K562 (cell line): ENCODE data around the gene DCTN5. TPM values are rescaled to one million over a fixed set of nuclear protein-coding genes. Genes with fewer than 3 reads are reported as not detected.
A peak's percentile ranks its signal among the peaks of the same experiment; 100 is the strongest.

ENCODE experiments used
- CBX1 ChIP-seq: sonication (generic); IDR thresholded peaks from 2 replicates; pipeline ENCODE4 v1.6.1; 2016; ENCODE audit warnings: antibody characterized with exemption, low read depth, mild to moderate bottlenecking
- CHD2 ChIP-seq: IDR thresholded peaks from 2 replicates; pipeline ENCODE4 v1.6.1; 2011; ENCODE audit warnings: low read depth, low read length
- CHD4 ChIP-seq: fragments of 200-600 bp; sonication (generic); IDR thresholded peaks from 3 replicates; pipeline ENCODE4 v1.6.1; 2012; ENCODE audit warnings: low read depth, mild to moderate bottlenecking, mixed read lengths, low read length, inconsistent platforms; ENCODE audit not compliant: insufficient read depth, insufficient replicate concordance, poor library complexity, severe bottlenecking
- ETV5 ChIP-seq: sonication (generic); formaldehyde crosslinking; IDR thresholded peaks from 2 replicates; pipeline ENCODE4 v1.4.0; 2020; ENCODE audit warnings: low read depth, mild to moderate bottlenecking, missing genetic modification reagents
- GATAD2B ChIP-seq: fragments of 450-650 bp; IDR thresholded peaks from 2 replicates; pipeline ENCODE4 v1.6.1; 2017; ENCODE audit warnings: mild to moderate bottlenecking, borderline replicate concordance
- HMG20A ChIP-seq: fragments of 450-650 bp; formaldehyde crosslinking; conservative IDR thresholded peaks from 2 replicates; pipeline ENCODE4 v1.4.0; 2020; ENCODE audit warnings: mild to moderate bottlenecking, mixed read lengths
- L3MBTL2 ChIP-seq: fragments of 450-650 bp; IDR thresholded peaks from 2 replicates; pipeline ENCODE4 v1.6.1; 2016; ENCODE audit warnings: mild to moderate bottlenecking, moderate library complexity
- LCOR ChIP-seq: sonication (generic); formaldehyde crosslinking; IDR thresholded peaks from 2 replicates; pipeline ENCODE4 v1.8.0; 2022; ENCODE audit warnings: mild to moderate bottlenecking, missing genetic modification reagents
- MAFF ChIP-seq: IDR thresholded peaks from 2 replicates; pipeline ENCODE4 v1.6.1; 2012; ENCODE audit warnings: low read length, improper control_type of control experiment
- NUFIP1 ChIP-seq: fragments of 450-650 bp; IDR thresholded peaks from 2 replicates; pipeline ENCODE4 v1.6.1; 2018; ENCODE audit not compliant: partially characterized antibody
- OTX1 ChIP-seq: fragments of 450-650 bp; formaldehyde crosslinking; IDR thresholded peaks from 2 replicates; pipeline ENCODE4 v1.4.0; 2022; ENCODE audit warnings: mild to moderate bottlenecking
- PHF20 ChIP-seq: fragments of 450-650 bp; IDR thresholded peaks from 2 replicates; pipeline ENCODE4 v1.6.1; 2018; ENCODE audit not compliant: partially characterized antibody
- POLR2AphosphoS2 ChIP-seq: IDR thresholded peaks from 2 replicates; pipeline ENCODE4 v1.6.1; 2012; ENCODE audit warnings: low read length, improper control_type of control experiment
- SMAD3 ChIP-seq: fragments of 450-650 bp; formaldehyde crosslinking; conservative IDR thresholded peaks from 2 replicates; pipeline ENCODE4 v1.4.0; 2020; ENCODE audit warnings: mild to moderate bottlenecking
- SMARCA5 ChIP-seq: fragments of 450-650 bp; IDR thresholded peaks from 2 replicates; pipeline ENCODE4 v1.6.1; 2016
- ZNF507 ChIP-seq: conservative IDR thresholded peaks from 2 replicates; pipeline ENCODE4 v1.6.1; 2017; ENCODE audit warnings: missing genetic modification characterization, missing compliant biosample characterization
- ZNF76 ChIP-seq: fragments of 250-450 bp; sonication (Bioruptor Pico); IDR thresholded peaks from 2 replicates; pipeline ENCODE4 v1.4.0; 2020; ENCODE audit warnings: mild to moderate bottlenecking, moderate library complexity, borderline replicate concordance
- ZNF77 ChIP-seq: fragments of 250-450 bp; sonication (Bioruptor Pico); IDR thresholded peaks from 2 replicates; pipeline ENCODE4 v1.5.0; 2020
- polyA plus RNA-seq, 8 experiments: library from polyadenylated mRNA; depleted of rRNA in 4 of 8; stranded (reverse) in 5 of 8; unstranded in 3 of 8; fragments of >200 nt; fragmentation: Nextera tagmentation in 2 of 8; fragmentation: Illumina TruSeq in 1 of 8; extraction: Ambion mirVana in 2 of 8; extraction: Trizol in 1 of 8; gene quantifications; 2 replicates each; pipeline versions ENCODE4 v1.2.1 to v1.2.3, GENCODE V29; 2011 to 2014; ENCODE audit warnings: inconsistent platforms in 1 of 8, missing spikeins in 1 of 8
- total RNA-seq, 7 experiments: library from RNA; depleted of rRNA in 6 of 7; stranded (reverse); fragments of >200 nt in 6 of 7; fragmentation: Illumina TruSeq in 2 of 7; extraction: Trizol in 2 of 7; gene quantifications; 2 replicates each; pipeline versions ENCODE4 v1.2.1 to v1.2.3, GENCODE V29; 2011 to 2021; ENCODE audit warnings: low replicate concordance in 1 of 7
- TF ChIP-seq, protein P1 (sequence below): fragments of 450-650 bp; formaldehyde crosslinking; IDR thresholded peaks from 2 replicates; pipeline ENCODE4 v1.4.0; 2022; ENCODE audit warnings: missing genetic modification characterization
- TF ChIP-seq, protein P2 (sequence below): sonication (generic); formaldehyde crosslinking; IDR thresholded peaks from 2 replicates; pipeline ENCODE4 v1.8.0; 2022; ENCODE audit warnings: mild to moderate bottlenecking, missing genetic modification reagents
- TF ChIP-seq, protein P3 (sequence below): sonication (generic); formaldehyde crosslinking; IDR thresholded peaks from 2 replicates; pipeline ENCODE4 v1.8.1; 2023; ENCODE audit warnings: mild to moderate bottlenecking, missing genetic modification reagents
- TF ChIP-seq, protein P4 (sequence below): fragments of 250-450 bp; sonication (Bioruptor Pico); IDR thresholded peaks from 2 replicates; pipeline ENCODE4 v1.4.0; 2020; ENCODE audit warnings: mild to moderate bottlenecking, moderate library complexity

Gene DCTN5
- total and polyA plus RNA-seq, 9 of the 15 experiments (the other 6 are each of a cell fraction or from before 2014, with no cell fraction given): 35.8 to 149 (median 75.9) TPM

DNA sequence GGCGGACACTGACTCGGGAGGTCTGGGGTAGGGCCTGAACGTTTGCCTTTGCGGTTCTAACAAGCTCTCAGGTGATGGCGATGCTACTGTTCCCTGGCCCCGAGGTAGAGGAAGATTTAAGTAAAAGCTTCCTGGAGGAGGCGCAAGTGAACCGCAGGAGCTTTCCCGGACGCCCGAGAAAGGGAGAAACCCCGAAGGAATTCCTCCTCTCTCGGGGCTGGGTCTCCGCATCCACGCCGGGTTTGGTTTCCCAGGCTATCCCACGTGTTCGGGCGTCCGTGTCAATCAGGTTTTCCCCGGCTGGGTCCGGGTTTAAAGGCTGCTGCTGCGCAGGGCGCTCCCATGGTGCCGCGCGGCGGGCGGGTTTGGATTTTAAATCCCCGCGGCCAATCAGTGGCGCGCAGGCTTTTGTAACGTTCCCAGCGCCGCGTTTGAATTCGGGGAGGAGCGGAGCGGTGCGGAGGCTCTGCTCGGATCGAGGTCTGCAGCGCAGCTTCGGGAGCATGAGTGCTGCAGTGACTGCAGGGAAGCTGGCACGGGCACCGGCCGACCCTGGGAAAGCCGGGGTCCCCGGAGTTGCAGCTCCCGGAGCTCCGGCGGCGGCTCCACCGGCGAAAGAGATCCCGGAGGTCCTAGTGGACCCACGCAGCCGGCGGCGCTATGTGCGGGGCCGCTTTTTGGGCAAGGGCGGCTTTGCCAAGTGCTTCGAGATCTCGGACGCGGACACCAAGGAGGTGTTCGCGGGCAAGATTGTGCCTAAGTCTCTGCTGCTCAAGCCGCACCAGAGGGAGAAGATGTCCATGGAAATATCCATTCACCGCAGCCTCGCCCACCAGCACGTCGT is 37.4 kb downstream of the DCTN5 start, which contains the start of gene PLK1 (continued):
- TF ChIP-seq POLR2AphosphoS2 (no peak), SMAD3 (CRISPR knock-in tag) (no peak), CBX1 (peak; percentile 43; the same call in 1 of the 2 replicates), MAFF (no peak), NUFIP1 (no peak), HMG20A (CRISPR knock-in tag) (no peak), ZNF76 (CRISPR knock-in tag) (no peak), CHD2 (no peak), ZNF77 (CRISPR knock-in tag) (no peak), OTX1 (CRISPR knock-in tag) (no peak), GATAD2B (peak; percentile 90), ZNF507 (tag) (no peak), LCOR (CRISPR knock-in tag) (peak; percentile 99), ETV5 (CRISPR knock-in tag) (no peak; the same call in 1 of the 2 replicates), PHF20 (no peak), L3MBTL2 (peak; percentile 92), CHD4 (no peak), SMARCA5 (no peak)
- TF ChIP-seq, protein P1, sequence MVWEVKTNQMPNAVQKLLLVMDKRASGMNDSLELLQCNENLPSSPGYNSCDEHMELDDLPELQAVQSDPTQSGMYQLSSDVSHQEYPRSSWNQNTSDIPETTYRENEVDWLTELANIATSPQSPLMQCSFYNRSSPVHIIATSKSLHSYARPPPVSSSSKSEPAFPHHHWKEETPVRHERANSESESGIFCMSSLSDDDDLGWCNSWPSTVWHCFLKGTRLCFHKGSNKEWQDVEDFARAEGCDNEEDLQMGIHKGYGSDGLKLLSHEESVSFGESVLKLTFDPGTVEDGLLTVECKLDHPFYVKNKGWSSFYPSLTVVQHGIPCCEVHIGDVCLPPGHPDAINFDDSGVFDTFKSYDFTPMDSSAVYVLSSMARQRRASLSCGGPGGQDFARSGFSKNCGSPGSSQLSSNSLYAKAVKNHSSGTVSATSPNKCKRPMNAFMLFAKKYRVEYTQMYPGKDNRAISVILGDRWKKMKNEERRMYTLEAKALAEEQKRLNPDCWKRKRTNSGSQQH: no peak
- TF ChIP-seq, protein P2, sequence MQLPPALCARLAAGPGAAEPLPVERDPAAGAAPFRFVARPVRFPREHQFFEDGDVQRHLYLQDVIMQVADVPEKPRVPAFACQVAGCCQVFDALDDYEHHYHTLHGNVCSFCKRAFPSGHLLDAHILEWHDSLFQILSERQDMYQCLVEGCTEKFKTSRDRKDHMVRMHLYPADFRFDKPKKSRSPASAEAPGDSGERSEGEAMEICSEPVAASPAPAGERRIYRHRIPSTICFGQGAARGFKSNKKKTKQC (CRISPR knock-in tag): peak; percentile 63; the same call in 1 of the 2 replicates
- TF ChIP-seq, protein P3, sequence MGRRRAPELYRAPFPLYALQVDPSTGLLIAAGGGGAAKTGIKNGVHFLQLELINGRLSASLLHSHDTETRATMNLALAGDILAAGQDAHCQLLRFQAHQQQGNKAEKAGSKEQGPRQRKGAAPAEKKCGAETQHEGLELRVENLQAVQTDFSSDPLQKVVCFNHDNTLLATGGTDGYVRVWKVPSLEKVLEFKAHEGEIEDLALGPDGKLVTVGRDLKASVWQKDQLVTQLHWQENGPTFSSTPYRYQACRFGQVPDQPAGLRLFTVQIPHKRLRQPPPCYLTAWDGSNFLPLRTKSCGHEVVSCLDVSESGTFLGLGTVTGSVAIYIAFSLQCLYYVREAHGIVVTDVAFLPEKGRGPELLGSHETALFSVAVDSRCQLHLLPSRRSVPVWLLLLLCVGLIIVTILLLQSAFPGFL (CRISPR knock-in tag): no peak
- TF ChIP-seq, protein P4, sequence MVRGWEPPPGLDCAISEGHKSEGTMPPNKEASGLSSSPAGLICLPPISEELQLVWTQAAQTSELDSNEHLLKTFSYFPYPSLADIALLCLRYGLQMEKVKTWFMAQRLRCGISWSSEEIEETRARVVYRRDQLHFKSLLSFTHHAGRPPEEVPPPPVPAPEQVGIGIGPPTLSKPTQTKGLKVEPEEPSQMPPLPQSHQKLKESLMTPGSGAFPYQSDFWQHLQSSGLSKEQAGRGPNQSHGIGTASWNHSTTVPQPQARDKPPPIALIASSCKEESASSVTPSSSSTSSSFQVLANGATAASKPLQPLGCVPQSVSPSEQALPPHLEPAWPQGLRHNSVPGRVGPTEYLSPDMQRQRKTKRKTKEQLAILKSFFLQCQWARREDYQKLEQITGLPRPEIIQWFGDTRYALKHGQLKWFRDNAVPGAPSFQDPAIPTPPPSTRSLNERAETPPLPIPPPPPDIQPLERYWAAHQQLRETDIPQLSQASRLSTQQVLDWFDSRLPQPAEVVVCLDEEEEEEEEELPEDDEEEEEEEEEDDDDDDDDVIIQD: no peak
